Immature natural killer cell (primary cell): ENCODE measurements around the gene SLC6A13. TPM values are rescaled to one million over a fixed set of nuclear protein-coding genes. Genes with fewer than 3 reads are reported as not detected.
A peak's percentile ranks its signal among the peaks of the same experiment; 100 is the strongest.

Experiments
- DNase-seq, 3 donors: peaks; one replicate each; pipeline ENCODE4 v3.0.0; 2022; ENCODE audit warnings: mixed read lengths in 1 of 3
- H3K27ac Mint-ChIP-seq, 6 donors: one replicate each; pipeline ENCODE4 v1.8.0; 2020; ENCODE audit warnings: mixed read lengths in 6 of 6, mild to moderate bottlenecking in 5 of 6, inconsistent platforms in 4 of 6, moderate library complexity in 3 of 6
- H3K27me3 Mint-ChIP-seq, 3 donors: one replicate each; pipeline ENCODE4 v1.8.0; 2020 to 2021; ENCODE audit warnings: low read depth in 3 of 3, mild to moderate bottlenecking in 3 of 3, mixed read lengths in 3 of 3, moderate library complexity in 3 of 3, inconsistent platforms in 1 of 3
- H3K36me3 Mint-ChIP-seq, 3 donors: one replicate each; pipeline ENCODE4 v1.8.0; 2020; ENCODE audit warnings: mixed read lengths in 3 of 3, inconsistent platforms in 2 of 3, mild to moderate bottlenecking in 2 of 3
- H3K4me1 Mint-ChIP-seq, 2 donors: one replicate each; pipeline ENCODE4 v1.8.0; 2020; ENCODE audit warnings: inconsistent platforms in 2 of 2, mild to moderate bottlenecking in 2 of 2, mixed read lengths in 2 of 2, moderate library complexity in 1 of 2
- H3K4me3 Mint-ChIP-seq, 5 donors: one replicate each; pipeline ENCODE4 v1.8.0; 2020; ENCODE audit warnings: mild to moderate bottlenecking in 5 of 5, mixed read lengths in 5 of 5, inconsistent platforms in 3 of 5, moderate library complexity in 3 of 5
- H3K9me3 Mint-ChIP-seq, 6 donors: one replicate each; pipeline ENCODE4 v1.8.0; 2020; ENCODE audit warnings: mild to moderate bottlenecking in 6 of 6, mixed read lengths in 6 of 6, inconsistent platforms in 4 of 6, moderate library complexity in 3 of 6
- polyA plus RNA-seq, 3 donors: library from polyadenylated mRNA; unstranded; fragments of 300-500 nt; fragmentation: Illumina TruSeq; gene quantifications; one replicate each; pipeline ENCODE4 v1.2.3, GENCODE V29; 2021

The SLC6A13 gene
- polyA plus RNA-seq, 3 donors from 2014 or later = 0.16 TPM; not detected in 2

GRCh38 chr12:278046-278445, 15.4 kb upstream of the SLC6A13 start:
- no peak overlapping the region for H3K27ac Mint-ChIP-seq
- H3K36me3 Mint-ChIP-seq = peaks cover 6 to 16% (median 10%) of the 10 kb centered on the region in 3 donors
- peaks cover 0 to 2% (median 0%) of the 10 kb centered on the region in 3 donors for H3K27me3 Mint-ChIP-seq

GRCh38 chr12:275812-276211, 13.2 kb upstream of the SLC6A13 start:
- H3K36me3 Mint-ChIP-seq = peaks cover 0 to 12% (median 7%) of the 10 kb centered on the region in 3 donors
- no peaks in the 10 kb centered on the region for H3K9me3 Mint-ChIP-seq
- no peak overlapping the region for H3K27ac Mint-ChIP-seq
- no peak for DNase-seq
- H3K4me3 Mint-ChIP-seq = no peak overlapping the region
- no peaks in the 10 kb centered on the region for H3K27me3 Mint-ChIP-seq
- peaks cover 10 to 15% of the 10 kb centered on the region in 2 donors for H3K4me1 Mint-ChIP-seq

More at GRCh38 chr12:278046-278445, 15.4 kb upstream of the SLC6A13 start:
- no peak overlapping the region for H3K4me3 Mint-ChIP-seq
- peaks cover 4 to 11% of the 10 kb centered on the region in 2 donors for H3K4me1 Mint-ChIP-seq
- DNase-seq = no peak
- H3K9me3 Mint-ChIP-seq = no peaks in the 10 kb centered on the region

- no peak for DNase-seq
- Mint-ChIP-seq H3K36me3 (peaks cover 0 to 5% (median 0%) of the 10 kb centered on the region in 3 donors), H3K27me3 (no peaks in the 10 kb centered on the region), H3K9me3 (no peaks in the 10 kb centered on the region), H3K4me3 (no peak overlapping the region), H3K4me1 (peaks cover 10 to 15% of the 10 kb centered on the region in 2 donors), H3K27ac (no peak overlapping the region)
These were observed 10.7 kb upstream of the SLC6A13 start for GRCh38 chr12:273382-273781.

- Mint-ChIP-seq H3K36me3 (peaks cover 0 to 5% (median 0%) of the 10 kb centered on the region in 3 donors), H3K4me1 (peaks cover 10 to 15% of the 10 kb centered on the region in 2 donors), H3K27ac (no peak overlapping the region), H3K9me3 (no peaks in the 10 kb centered on the region), H3K27me3 (no peaks in the 10 kb centered on the region), H3K4me3 (no peak overlapping the region)
- DNase-seq = no peak
These were observed 10.3 kb upstream of the SLC6A13 start for GRCh38 chr12:272942-273341.

- peak overlapping the region in 1 of 6 donors; percentile 46 for H3K27ac Mint-ChIP-seq
- H3K4me1 Mint-ChIP-seq = peaks cover 8 to 15% of the 10 kb centered on the region in 2 donors
- H3K36me3 Mint-ChIP-seq = no peaks in the 10 kb centered on the region
- no peak overlapping the region for H3K4me3 Mint-ChIP-seq
- peaks cover 0 to 2% (median under 1%) of the 10 kb centered on the region in 3 donors for H3K27me3 Mint-ChIP-seq
- no peak for DNase-seq
- H3K9me3 Mint-ChIP-seq = no peaks in the 10 kb centered on the region
These were observed 8.5 kb upstream of the SLC6A13 start for GRCh38 chr12:271161-271560.

- no peak overlapping the region for H3K4me3 Mint-ChIP-seq
- peak overlapping the region in 1 of 6 donors; percentile 2 for H3K27ac Mint-ChIP-seq
- H3K4me1 Mint-ChIP-seq = peaks cover 8 to 15% of the 10 kb centered on the region in 2 donors
- H3K27me3 Mint-ChIP-seq = peaks cover 2 to 4% (median 2%) of the 10 kb centered on the region in 3 donors
- no peaks in the 10 kb centered on the region for H3K9me3 Mint-ChIP-seq
- no peak for DNase-seq
- H3K36me3 Mint-ChIP-seq = no peaks in the 10 kb centered on the region
These were observed 6.6 kb upstream of the SLC6A13 start for GRCh38 chr12:269191-269590.

GRCh38 chr12:268483-268840, 5.8 kb upstream of the SLC6A13 start:
- H3K4me3 Mint-ChIP-seq = no peak overlapping the region
- peak overlapping the region in 1 of 6 donors; percentile 12 for H3K27ac Mint-ChIP-seq
- H3K27me3 Mint-ChIP-seq = peaks cover 2 to 4% (median 4%) of the 10 kb centered on the region in 3 donors
- DNase-seq = no peak
- peaks cover 8 to 15% of the 10 kb centered on the region in 2 donors for H3K4me1 Mint-ChIP-seq
- H3K9me3 Mint-ChIP-seq = no peaks in the 10 kb centered on the region
- H3K36me3 Mint-ChIP-seq = no peaks in the 10 kb centered on the region

GRCh38 chr12:267581-268482, 5.2 kb upstream of the SLC6A13 start:
- no peaks in the 10 kb centered on the region for H3K9me3 Mint-ChIP-seq
- H3K4me3 Mint-ChIP-seq = peak overlapping the region in 1 of 5 donors; percentile 19
- no peak for DNase-seq
- H3K4me1 Mint-ChIP-seq = peaks cover 4 to 9% of the 10 kb centered on the region in 2 donors
- no peaks in the 10 kb centered on the region for H3K36me3 Mint-ChIP-seq
- peaks cover 2 to 4% (median 4%) of the 10 kb centered on the region in 3 donors for H3K27me3 Mint-ChIP-seq
- H3K27ac Mint-ChIP-seq = peak overlapping the region in 1 of 6 donors; percentile 12

- Mint-ChIP-seq H3K4me3 (no peak overlapping the region), H3K27ac (no peak overlapping the region), H3K4me1 (no peaks in the 10 kb centered on the region), H3K36me3 (no peaks in the 10 kb centered on the region), H3K27me3 (peaks cover 2 to 6% (median 4%) of the 10 kb centered on the region in 3 donors), H3K9me3 (no peaks in the 10 kb centered on the region)
- DNase-seq = no peak
These were observed 2.5 kb upstream of the SLC6A13 start for GRCh38 chr12:265096-265495.

GRCh38 chr12:264269-264668, 1.6 kb upstream of the SLC6A13 start:
- Mint-ChIP-seq H3K9me3 (no peaks in the 10 kb centered on the region), H3K4me1 (no peaks in the 10 kb centered on the region), H3K27me3 (peaks cover 2 to 11% (median 4%) of the 10 kb centered on the region in 3 donors), H3K4me3 (no peak overlapping the region), H3K27ac (no peak overlapping the region), H3K36me3 (no peaks in the 10 kb centered on the region)
- no peak for DNase-seq

- Mint-ChIP-seq H3K4me1 (no peaks in the 10 kb centered on the region), H3K9me3 (no peaks in the 10 kb centered on the region), H3K27ac (no peak overlapping the region)
These were observed 938 bp upstream of the SLC6A13 start for GRCh38 chr12:263574-263973.

GRCh38 chr12:262113-262512, 523 bp downstream of the SLC6A13 start:
- Mint-ChIP-seq H3K36me3 (no peaks in the 10 kb centered on the region), H3K4me3 (no peak overlapping the region)

More at GRCh38 chr12:263574-263973, 938 bp upstream of the SLC6A13 start:
- Mint-ChIP-seq H3K27me3 (peaks cover 2 to 12% (median 4%) of the 10 kb centered on the region in 3 donors), H3K36me3 (no peaks in the 10 kb centered on the region), H3K4me3 (no peak overlapping the region)
- DNase-seq = no peak

GRCh38 chr12:257521-258321, 4.9 kb downstream of the SLC6A13 start:
- Mint-ChIP-seq H3K27me3 (peaks cover 1 to 22% (median 3%) of the 10 kb centered on the region in 3 donors), H3K4me1 (no peaks in the 10 kb centered on the region), H3K4me3 (no peak overlapping the region), H3K27ac (peak overlapping the region in 1 of 6 donors; percentile 32), H3K9me3 (no peaks in the 10 kb centered on the region), H3K36me3 (no peaks in the 10 kb centered on the region)
- no peak for DNase-seq

More at GRCh38 chr12:262113-262512, 523 bp downstream of the SLC6A13 start:
- H3K9me3 Mint-ChIP-seq = no peaks in the 10 kb centered on the region
- no peaks in the 10 kb centered on the region for H3K4me1 Mint-ChIP-seq
- H3K27ac Mint-ChIP-seq = no peak overlapping the region
- DNase-seq = no peak
- H3K27me3 Mint-ChIP-seq = peaks cover 2 to 19% (median 5%) of the 10 kb centered on the region in 3 donors

GRCh38 chr12:256958-257357, 5.7 kb downstream of the SLC6A13 start:
- Mint-ChIP-seq H3K4me3 (no peak overlapping the region), H3K9me3 (no peaks in the 10 kb centered on the region), H3K27me3 (peaks cover 1 to 19% (median 3%) of the 10 kb centered on the region in 3 donors), H3K36me3 (no peaks in the 10 kb centered on the region), H3K4me1 (no peaks in the 10 kb centered on the region), H3K27ac (no peak overlapping the region)
- DNase-seq = no peak
